Mesenchymal stem cell (in vitro differentiated cells and primary cell): ENCODE measurements around the gene KCNC3.

Source experiments
- DNase-seq: peaks from one replicate; pipeline ENCODE4 v3.0.0-alpha.2; 2013
- H2AFZ ChIP-seq: one replicate; pipeline ENCODE4 v1.6.1; 2013; ENCODE audit warnings: low read depth, mild to moderate bottlenecking, control low read depth, inconsistent platforms, low read length, moderate library complexity
- H2AK5ac ChIP-seq: 2 replicates; pipeline ENCODE4 v1.6.1; 2013; ENCODE audit warnings: low read length, moderate library complexity, mild to moderate bottlenecking, inconsistent platforms; ENCODE audit not compliant: severe bottlenecking
- H2BK120ac ChIP-seq: one replicate; pipeline ENCODE4 v1.6.1; 2013; ENCODE audit warnings: low read depth, mild to moderate bottlenecking, inconsistent platforms, low read length, moderate library complexity
- H2BK12ac ChIP-seq, 2 experiments: one replicate each; pipeline ENCODE4 v1.6.1; 2013; ENCODE audit warnings: inconsistent platforms in 2 of 2, low read length in 2 of 2, mild to moderate bottlenecking in 2 of 2, moderate library complexity in 2 of 2, control low read depth in 1 of 2
- H2BK15ac ChIP-seq: one replicate; pipeline ENCODE4 v1.6.1; 2013; ENCODE audit warnings: mild to moderate bottlenecking, low read depth, inconsistent platforms; ENCODE audit not compliant: poor library complexity, severe bottlenecking
- H2BK5ac ChIP-seq: 2 replicates; pipeline ENCODE4 v1.6.1; 2013; ENCODE audit warnings: low read depth, mild to moderate bottlenecking, low read length, control low read depth, inconsistent platforms; ENCODE audit not compliant: poor library complexity, severe bottlenecking
- H3K14ac ChIP-seq, 2 experiments: one replicate each; pipeline ENCODE4 v1.6.1; 2013; ENCODE audit warnings: inconsistent platforms in 2 of 2, low read length in 2 of 2, control low read depth in 1 of 2, mild to moderate bottlenecking in 1 of 2, moderate library complexity in 1 of 2
- H3K18ac ChIP-seq, 2 experiments: one replicate each; pipeline ENCODE4 v1.6.1; 2013; ENCODE audit warnings: inconsistent platforms in 2 of 2, low read length in 2 of 2, control low read depth in 1 of 2, low read depth in 1 of 2, mild to moderate bottlenecking in 1 of 2
- H3K23ac ChIP-seq, 2 experiments: one replicate each; pipeline ENCODE4 v1.6.1; 2013; ENCODE audit warnings: inconsistent platforms in 2 of 2, low read length in 2 of 2, mild to moderate bottlenecking in 2 of 2, moderate library complexity in 2 of 2, control low read depth in 1 of 2
- H3K27ac ChIP-seq: 2 replicates; pipeline ENCODE4 v1.5.1; 2013; ENCODE audit warnings: mild to moderate bottlenecking, moderate library complexity, low read length, control low read depth, inconsistent platforms; ENCODE audit not compliant: poor library complexity, severe bottlenecking
- H3K27me3 ChIP-seq, 2 experiments: 2 replicates each; pipeline versions ENCODE4 v1.6.1 to v1.7.0; 2013; ENCODE audit warnings: low read length in 2 of 2, mild to moderate bottlenecking in 2 of 2, moderate library complexity in 2 of 2, control low read depth in 1 of 2, inconsistent platforms in 1 of 2; ENCODE audit not compliant: control insufficient read depth in 1 of 2, insufficient read depth in 1 of 2
- H3K36me3 ChIP-seq, 2 experiments: 2 replicates each; pipeline versions ENCODE4 v1.6.1 to v1.7.0; 2013; ENCODE audit warnings: low read length in 2 of 2, control low read depth in 1 of 2, inconsistent platforms in 1 of 2, low read depth in 1 of 2, mild to moderate bottlenecking in 1 of 2; ENCODE audit not compliant: insufficient read depth in 2 of 2, control insufficient read depth in 1 of 2
- H3K4ac ChIP-seq, 2 experiments: one replicate each; pipeline ENCODE4 v1.6.1; 2013; ENCODE audit warnings: inconsistent platforms in 2 of 2, low read length in 2 of 2, mild to moderate bottlenecking in 2 of 2, moderate library complexity in 2 of 2, control low read depth in 1 of 2, low read depth in 1 of 2
- H3K4me1 ChIP-seq: 2 replicates; pipeline ENCODE4 v1.6.1; 2013; ENCODE audit warnings: low read depth, low read length, control low read depth; ENCODE audit not compliant: control insufficient read depth, insufficient read depth
- H3K4me2 ChIP-seq: 2 replicates; pipeline ENCODE4 v1.6.1; 2013; ENCODE audit warnings: low read length, mild to moderate bottlenecking, inconsistent platforms; ENCODE audit not compliant: poor library complexity, severe bottlenecking
- H3K4me3 ChIP-seq, 2 experiments: 2 replicates each; pipeline versions ENCODE4 v1.5.1 to v1.7.0; 2013; ENCODE audit warnings: low read length in 2 of 2, mild to moderate bottlenecking in 2 of 2, control low read depth in 1 of 2, low read depth in 1 of 2; ENCODE audit not compliant: insufficient read depth in 1 of 2
- H3K79me1 ChIP-seq: replicated peaks from 2 replicates; pipeline ENCODE4 v1.6.1; 2013; ENCODE audit warnings: mild to moderate bottlenecking, control low read depth, low read length, inconsistent platforms; ENCODE audit not compliant: poor library complexity, severe bottlenecking
- H3K9ac ChIP-seq: 2 replicates; pipeline ENCODE4 v1.7.0; 2013; ENCODE audit warnings: mild to moderate bottlenecking, low read length, moderate library complexity
- H3K9me3 ChIP-seq: 2 replicates; pipeline ENCODE4 v1.7.0; 2013; ENCODE audit warnings: mild to moderate bottlenecking, low read length; ENCODE audit not compliant: control insufficient read depth
- H4K8ac ChIP-seq: one replicate; pipeline ENCODE4 v1.6.1; 2013; ENCODE audit warnings: inconsistent platforms, mild to moderate bottlenecking, low read length, moderate library complexity
- H4K91ac ChIP-seq: one replicate; pipeline ENCODE4 v1.6.1; 2013; ENCODE audit warnings: mild to moderate bottlenecking, low read length, inconsistent platforms
- WGBS: methylation state at CpG from one replicate; pipeline ENCODE4 v1.1.7; 2013; ENCODE audit warnings: mixed read lengths; 5-methylcytosine and 5-hydroxymethylcytosine counted together

KCNC3 gene

DNA sequence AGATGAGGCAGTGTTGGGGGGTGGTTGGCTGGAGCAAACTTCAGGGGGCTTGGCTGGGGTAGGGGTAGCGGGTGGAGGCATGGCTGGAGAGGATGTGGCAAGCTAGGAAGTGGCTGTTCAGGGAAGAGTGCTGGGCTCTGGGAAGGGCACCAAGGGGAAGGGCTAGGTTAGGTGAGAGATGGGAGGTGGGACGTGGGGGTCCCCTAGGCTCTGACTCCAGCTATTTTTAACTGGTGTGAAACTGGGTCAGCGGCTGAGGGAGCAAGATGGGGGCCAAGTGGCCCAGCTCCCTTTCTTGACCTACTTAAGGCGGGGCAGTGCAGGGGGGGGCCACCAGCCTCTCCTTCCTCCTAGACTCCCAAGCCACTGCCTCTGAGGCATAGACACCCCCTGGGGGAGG lies 7.3 kb downstream of the KCNC3 start:
- Histone ChIP-seq H3K9ac (no peak overlapping the region), H2BK15ac (no peak overlapping the region), H3K36me3 (no peaks in the 10 kb centered on the region), H3K4ac (no peak overlapping the region), H3K4me3 (no peak overlapping the region), H3K27me3 (peaks cover 11 to 24% of the 10 kb centered on the region in 2 experiments), H3K14ac (no peak overlapping the region), H3K9me3 (no peaks in the 10 kb centered on the region), H4K8ac (no peak overlapping the region), H2AK5ac (no peak overlapping the region), H3K4me1 (peaks cover 4% of the 10 kb centered on the region), H3K18ac (no peak overlapping the region), H3K4me2 (no peak overlapping the region), H2AFZ (no peak overlapping the region), H3K27ac (no peak overlapping the region), H3K23ac (no peak overlapping the region), H2BK120ac (no peak overlapping the region), H3K79me1 (no peaks in the 10 kb centered on the region), H2BK12ac (no peak overlapping the region), H4K91ac (no peak overlapping the region), H2BK5ac (no peak overlapping the region)
- 72% methylated on average over 4 of the region's 4 CpGs for WGBS
- no peak for DNase-seq

- H3K23ac ChIP-seq, result no peak overlapping the region
- H4K91ac ChIP-seq, result no peak overlapping the region
- no peak overlapping the region for H3K27ac ChIP-seq
- no peaks in the 10 kb centered on the region for H3K4me1 ChIP-seq
- H3K36me3 ChIP-seq, result no peaks in the 10 kb centered on the region
- no peak overlapping the region for H3K4me2 ChIP-seq
- H3K4me3 ChIP-seq, result no peak overlapping the region
- H3K14ac ChIP-seq, result no peak overlapping the region
- DNase-seq, result no peak
- no peak overlapping the region for H3K9ac ChIP-seq
- H2BK5ac ChIP-seq, result no peak overlapping the region
- H2AK5ac ChIP-seq, result no peak overlapping the region
- no peak overlapping the region for H2BK12ac ChIP-seq
- WGBS, result 91% methylated on average over 20 of the region's 20 CpGs
- H2AFZ ChIP-seq, result no peak overlapping the region
- no peak overlapping the region for H3K4ac ChIP-seq
- H3K79me1 ChIP-seq, result no peaks in the 10 kb centered on the region
- H4K8ac ChIP-seq, result no peak overlapping the region
- H3K27me3 ChIP-seq, result peaks cover 9 to 22% of the 10 kb centered on the region in 2 experiments
- H3K9me3 ChIP-seq, result no peaks in the 10 kb centered on the region
- no peak overlapping the region for H2BK120ac ChIP-seq
- H2BK15ac ChIP-seq, result no peak overlapping the region
- no peak overlapping the region for H3K18ac ChIP-seq
Observed at GRCh38 chr19:50320596-50320995, 8.6 kb downstream of the KCNC3 start.

DNA sequence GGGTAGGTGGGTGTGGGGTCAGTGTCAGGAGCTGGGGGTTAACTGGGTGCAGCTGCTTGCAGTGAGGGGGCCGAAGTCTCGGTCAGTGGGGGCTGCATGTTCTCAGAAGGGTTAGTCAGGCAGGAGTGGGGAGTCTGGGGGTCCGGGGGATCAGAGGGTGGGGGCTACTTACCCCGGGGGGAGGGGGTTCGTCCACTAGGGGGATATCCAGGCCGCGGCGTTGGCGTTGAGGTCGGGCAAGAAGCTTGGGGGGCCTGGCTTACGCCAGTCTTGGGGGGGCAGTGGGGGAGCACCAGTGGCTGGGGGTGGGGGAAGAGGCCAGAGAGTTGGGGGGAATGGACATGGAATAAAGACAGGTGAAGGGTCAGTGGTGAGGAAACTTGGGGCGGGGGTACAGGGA lies 9.1 kb downstream of the KCNC3 start:
- no peak overlapping the region for H3K23ac ChIP-seq
- H4K91ac ChIP-seq, result no peak overlapping the region
- H3K27ac ChIP-seq, result no peak overlapping the region
- no peak overlapping the region for H3K18ac ChIP-seq
- 94% methylated on average over 11 of the region's 12 CpGs for WGBS
- H3K79me1 ChIP-seq, result no peaks in the 10 kb centered on the region
- H3K9ac ChIP-seq, result no peak overlapping the region
- no peak overlapping the region for H2BK120ac ChIP-seq
- no peak overlapping the region for H2BK5ac ChIP-seq
- no peaks in the 10 kb centered on the region for H3K36me3 ChIP-seq
- no peak overlapping the region for H3K4ac ChIP-seq
- H3K14ac ChIP-seq, result no peak overlapping the region
- no peaks in the 10 kb centered on the region for H3K9me3 ChIP-seq
- no peak overlapping the region for H2AFZ ChIP-seq
- no peak for DNase-seq
- no peak overlapping the region for H4K8ac ChIP-seq
- no peaks in the 10 kb centered on the region for H3K4me1 ChIP-seq
- no peak overlapping the region for H2BK12ac ChIP-seq
- H3K4me3 ChIP-seq, result no peak overlapping the region
- no peak overlapping the region for H2AK5ac ChIP-seq
- peaks cover 9 to 20% of the 10 kb centered on the region in 2 experiments for H3K27me3 ChIP-seq
- H3K4me2 ChIP-seq, result no peak overlapping the region
- no peak overlapping the region for H2BK15ac ChIP-seq

GRCh38 chr19:50319156-50319555 lies 10.0 kb downstream of the KCNC3 start:
- Histone ChIP-seq H3K4me2 (no peak overlapping the region), H3K14ac (no peak overlapping the region), H3K18ac (no peak overlapping the region), H2AFZ (no peak overlapping the region), H4K8ac (no peak overlapping the region), H2BK5ac (no peak overlapping the region), H2BK120ac (no peak overlapping the region), H2BK15ac (no peak overlapping the region), H2AK5ac (no peak overlapping the region), H3K79me1 (no peaks in the 10 kb centered on the region), H3K4me3 (no peak overlapping the region), H3K27ac (no peak overlapping the region), H2BK12ac (no peak overlapping the region), H3K9ac (no peak overlapping the region), H3K23ac (no peak overlapping the region), H3K4ac (no peak overlapping the region), H3K4me1 (no peaks in the 10 kb centered on the region), H3K27me3 (peaks cover 16 to 24% of the 10 kb centered on the region in 2 experiments), H3K36me3 (no peaks in the 10 kb centered on the region), H4K91ac (no peak overlapping the region), H3K9me3 (no peaks in the 10 kb centered on the region)
- WGBS, result 79% methylated on average over 11 of the region's 11 CpGs
- no peak for DNase-seq
